HEK293T (cell line): Measurements from ENCODE around the gene LGMN.

Experiments
- CTCF ChIA-PET: fragments of 350-600 bp; formaldehyde crosslinking; extraction: SDS; loops from one replicate; lab custom pipeline; 2021; ENCODE audit warnings: antibody characterized with exemption, inconsistent platforms; lab: Yijun Ruan, JAX
- POLR2A ChIA-PET: fragments of 350-600 bp; formaldehyde crosslinking; extraction: SDS; loops from one replicate; lab custom pipeline; 2020; ENCODE audit warnings: antibody characterized with exemption, inconsistent platforms; lab: Yijun Ruan, JAX
- DNase-seq: peaks from one replicate; pipeline ENCODE4 v3.0.0; 2012; ENCODE audit warnings: mixed read lengths; ENCODE audit errors: extremely low spot score
- ARNT ChIP-seq: fragments of 450-650 bp; IDR thresholded peaks from 2 replicates; pipeline ENCODE4 v1.6.1; 2017; ENCODE audit warnings: mild to moderate bottlenecking
- BHLHE40 ChIP-seq: fragments of 450-650 bp; IDR thresholded peaks from 2 replicates; pipeline ENCODE4 v1.6.1; 2016; ENCODE audit warnings: mild to moderate bottlenecking, moderate library complexity, borderline replicate concordance
- CTBP1 ChIP-seq: fragments of 450-650 bp; IDR thresholded peaks from 2 replicates; pipeline ENCODE4 v1.6.1; 2016; ENCODE audit warnings: borderline replicate concordance
- ELF4 ChIP-seq: fragments of 450-650 bp; IDR thresholded peaks from 2 replicates; pipeline ENCODE4 v1.6.1; 2017; ENCODE audit warnings: antibody characterized with exemption
- FOXA1 ChIP-seq: fragments of 450-650 bp; IDR thresholded peaks from 2 replicates; pipeline ENCODE4 v1.6.1; 2016; ENCODE audit warnings: mild to moderate bottlenecking
- FOXK2 ChIP-seq: fragments of 450-650 bp; IDR thresholded peaks from 2 replicates; pipeline ENCODE4 v1.6.1; 2016; ENCODE audit warnings: mild to moderate bottlenecking
- FOXM1 ChIP-seq: fragments of 450-650 bp; IDR thresholded peaks from 2 replicates; pipeline ENCODE4 v1.6.1; 2017; ENCODE audit warnings: mild to moderate bottlenecking, borderline replicate concordance
- HDGF ChIP-seq: fragments of 450-650 bp; IDR thresholded peaks from 2 replicates; pipeline ENCODE4 v1.6.1; 2017; ENCODE audit warnings: antibody characterized with exemption, borderline replicate concordance
- L3MBTL2 ChIP-seq: fragments of 450-650 bp; conservative IDR thresholded peaks from 2 replicates; pipeline ENCODE4 v1.6.1; 2016; ENCODE audit warnings: mild to moderate bottlenecking
- LEF1 ChIP-seq: fragments of 450-650 bp; IDR thresholded peaks from 2 replicates; pipeline ENCODE4 v1.6.1; 2017; ENCODE audit warnings: mild to moderate bottlenecking, borderline replicate concordance
- NFRKB ChIP-seq: fragments of 450-650 bp; IDR thresholded peaks from 2 replicates; pipeline ENCODE4 v1.6.1; 2016; ENCODE audit warnings: mild to moderate bottlenecking, moderate library complexity
- PKNOX1 ChIP-seq: fragments of 450-650 bp; IDR thresholded peaks from 2 replicates; pipeline ENCODE4 v1.6.1; 2016
- SP1 ChIP-seq: fragments of 450-650 bp; IDR thresholded peaks from 2 replicates; pipeline ENCODE4 v1.6.1; 2017
- SUZ12 ChIP-seq: fragments of 450-650 bp; IDR thresholded peaks from 2 replicates; pipeline ENCODE4 v1.6.1; 2016; ENCODE audit warnings: mild to moderate bottlenecking
- TARDBP ChIP-seq: fragments of 450-650 bp; IDR thresholded peaks from 2 replicates; pipeline ENCODE4 v1.6.1; 2016
- ZNF384 ChIP-seq: fragments of 450-650 bp; IDR thresholded peaks from 2 replicates; pipeline ENCODE4 v1.6.1; 2016

The LGMN gene

GRCh38 chr14:92706386-92706785 is 42.0 kb downstream of the LGMN start:
- TF ChIP-seq ELF4 (no peak), FOXM1 (no peak), BHLHE40 (no peak), L3MBTL2 (no peak), TARDBP (no peak), PKNOX1 (no peak), FOXA1 (no peak)
- no peak for DNase-seq
- ChIA-PET POLR2A (no interaction called here), CTCF (no interaction called here)

GRCh38 chr14:92704821-92705220 is 43.6 kb downstream of the LGMN start:
- no peak for DNase-seq
- POLR2A ChIA-PET: no interaction called here
- CTCF ChIA-PET: interaction anchor here (0.6 to 1.2 kb wide), 2 partner anchors 79 to 630 kb away, joined by 3 read pairs; no protein-coding TSS in a partner anchor
- TF ChIP-seq ELF4: no peak
- TF ChIP-seq ARNT: no peak
- TF ChIP-seq SUZ12: no peak
- no peak for TF ChIP-seq FOXM1
- TF ChIP-seq L3MBTL2: no peak
- TF ChIP-seq NFRKB: no peak
- TF ChIP-seq ZNF384: no peak
- no peak for TF ChIP-seq FOXA1
- no peak for TF ChIP-seq CTBP1
- no peak for TF ChIP-seq LEF1
- no peak for TF ChIP-seq BHLHE40
- no peak for TF ChIP-seq FOXK2
- no peak for TF ChIP-seq SP1
- TF ChIP-seq TARDBP: no peak
- TF ChIP-seq HDGF: no peak
- TF ChIP-seq PKNOX1: no peak

- CTCF ChIA-PET: interaction anchor here (1.2 kb wide), 1 partner anchor 80 kb away, joined by 3 read pairs; no protein-coding TSS in a partner anchor
These were observed 44.2 kb downstream of the LGMN start for GRCh38 chr14:92704036-92704804.

GRCh38 chr14:92703516-92703915 is 44.9 kb downstream of the LGMN start:
- no peak for DNase-seq
- TF ChIP-seq ZNF384 (no peak), ARNT (no peak), FOXK2 (no peak), ELF4 (no peak)
- ChIA-PET POLR2A (no interaction called here), CTCF (interaction anchor here (1.2 kb wide), 1 partner anchor 81 kb away, joined by 3 read pairs; no protein-coding TSS in a partner anchor)

More at GRCh38 chr14:92704036-92704804, 44.2 kb downstream of the LGMN start:
- TF ChIP-seq NFRKB (no peak), FOXM1 (no peak), SUZ12 (no peak), ARNT (no peak), FOXK2 (no peak), ZNF384 (no peak), BHLHE40 (no peak), SP1 (no peak)
- no peak for DNase-seq
- POLR2A ChIA-PET: no interaction called here

GRCh38 chr14:92702441-92702918 is 45.9 kb downstream of the LGMN start:
- DNase-seq: no peak
- POLR2A ChIA-PET: no interaction called here
- CTCF ChIA-PET: no interaction called here
- no peak for TF ChIP-seq FOXA1
- no peak for TF ChIP-seq PKNOX1

GRCh38 chr14:92701826-92702225 is 46.6 kb downstream of the LGMN start:
- POLR2A ChIA-PET: no interaction called here
- no peak for DNase-seq
- no peak for TF ChIP-seq SUZ12
- no peak for TF ChIP-seq ZNF384
- no peak for TF ChIP-seq BHLHE40
- no peak for TF ChIP-seq TARDBP
- no peak for TF ChIP-seq FOXK2
- no peak for TF ChIP-seq HDGF
- TF ChIP-seq ELF4: no peak
- TF ChIP-seq LEF1: no peak
- no peak for TF ChIP-seq SP1
- TF ChIP-seq FOXA1: no peak
- TF ChIP-seq PKNOX1: no peak
- no peak for TF ChIP-seq FOXM1
- TF ChIP-seq NFRKB: no peak
- TF ChIP-seq ARNT: no peak
- CTCF ChIA-PET: no interaction called here
